Measurements from ENCODE around the gene LILRB5.
"Not testable (repeated sequence)": the region's sequence is repeated elsewhere in the genome, so short reads cannot be mapped to it uniquely, and the experiment has no call there.

The LILRB5 gene

DNA sequence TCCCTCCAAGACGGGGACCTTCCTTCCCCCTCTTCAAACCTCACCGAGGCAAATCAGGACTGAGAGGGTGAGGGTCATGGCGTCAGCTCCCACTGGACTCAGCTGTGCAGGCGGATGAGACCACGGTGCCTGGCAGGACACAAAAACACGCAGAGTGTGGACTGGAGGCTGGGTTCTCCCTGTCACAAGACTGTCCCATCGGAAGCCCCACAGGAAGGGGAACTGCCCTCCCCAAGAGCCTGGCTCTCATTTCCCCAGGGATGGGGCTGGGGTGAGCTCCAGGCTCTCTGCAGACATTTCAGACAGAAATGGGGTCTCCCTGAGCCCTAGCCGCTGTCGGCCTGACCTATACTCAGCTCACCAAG, at the start of gene LILRB5:
Gene LILRB5, minus strand, starts transcription at position 158 of the 365 bp plus-strand sequence. Its CDS starts 80 bp downstream, at position 78.
- no peaks in the 10 kb centered on the region for H3K79me2 ChIP-seq (ENCODE audit: control insufficient read depth, insufficient read depth, low read length, unreplicated experiment)
- no peak within 1 kb of the TSS for H3K27ac ChIP-seq (ENCODE audit: low read depth, low read length)
- no peak within 1 kb of the TSS for H2AFZ ChIP-seq (ENCODE audit: low read length, unreplicated experiment)
- no peaks in the 10 kb centered on the region for H3K4me1 ChIP-seq (ENCODE audit: control insufficient read depth, insufficient read depth, low read length, unreplicated experiment)
- peaks cover 38% of the 10 kb centered on the region for H3K27me3 ChIP-seq (ENCODE audit: insufficient read depth, low read length)
- H3K4me3 ChIP-seq (ENCODE audit: low read depth, low read length): no peak within 1 kb of the TSS
- H3K36me3 ChIP-seq (ENCODE audit: insufficient read depth, low read length): no peaks in the 10 kb centered on the region

DNA sequence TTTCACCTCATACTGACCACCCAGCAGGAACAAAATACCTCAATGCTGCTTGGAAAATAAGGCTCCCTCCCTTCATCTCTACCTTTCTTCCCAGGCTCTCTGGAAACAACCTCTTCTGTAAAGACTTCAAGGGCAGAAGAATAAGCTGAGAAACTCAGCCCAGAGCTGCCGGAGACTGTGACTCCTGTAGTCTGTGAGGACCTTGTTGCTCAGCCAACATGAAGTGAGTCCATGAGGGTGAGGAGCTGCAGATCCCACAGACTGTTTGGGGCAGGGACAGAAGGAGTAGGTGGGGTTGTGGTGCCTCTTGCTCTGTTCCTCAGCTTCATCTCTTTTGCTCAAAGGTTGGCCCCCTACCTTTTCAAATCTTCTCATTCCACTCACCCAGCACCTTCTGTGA, 48.1 kb upstream of the LILRB5 start:
- Histone ChIP-seq H3K4me1 (ENCODE audit: control insufficient read depth, insufficient read depth, low read length, unreplicated experiment) (no peaks in the 10 kb centered on the region), H3K36me3 (ENCODE audit: insufficient read depth, low read length) (no peaks in the 10 kb centered on the region), H2AFZ (ENCODE audit: low read length, unreplicated experiment) (no peak overlapping the region)

DNA sequence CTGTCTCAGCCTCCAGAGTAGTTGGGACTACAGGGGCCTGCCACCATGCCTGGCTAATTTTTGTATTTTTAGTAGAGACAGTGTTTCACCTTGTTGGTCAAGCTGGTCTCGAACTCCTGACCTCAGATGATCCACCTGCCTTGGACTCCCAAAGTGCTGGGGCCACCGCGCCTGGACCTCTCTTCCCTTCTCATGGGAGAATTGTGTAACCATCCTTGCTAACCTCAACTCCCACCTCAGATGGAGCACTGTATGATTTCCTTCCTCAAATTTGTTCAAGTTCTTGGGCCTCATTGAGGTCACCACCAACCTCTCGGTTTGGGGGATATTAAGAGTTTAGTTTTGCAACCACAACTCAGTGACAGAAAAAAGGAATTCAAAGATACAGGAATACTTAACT, 45.2 kb upstream of the LILRB5 start:
- Histone ChIP-seq H3K79me2 (ENCODE audit: control insufficient read depth, insufficient read depth, low read length, unreplicated experiment) (no peaks in the 10 kb centered on the region), H2AFZ (ENCODE audit: low read length, unreplicated experiment) (no peak overlapping the region), H3K4me1 (ENCODE audit: control insufficient read depth, insufficient read depth, low read length, unreplicated experiment) (no peaks in the 10 kb centered on the region), H3K27ac (ENCODE audit: low read depth, low read length) (no peak overlapping the region), H3K4me3 (ENCODE audit: low read depth, low read length) (no peak overlapping the region), H3K36me3 (ENCODE audit: insufficient read depth, low read length) (no peaks in the 10 kb centered on the region), H3K27me3 (ENCODE audit: insufficient read depth, low read length) (peaks cover 23% of the 10 kb centered on the region)

More for the DNA sequence above, 48.1 kb upstream of the LILRB5 start:
- no peaks in the 10 kb centered on the region for H3K79me2 ChIP-seq (ENCODE audit: control insufficient read depth, insufficient read depth, low read length, unreplicated experiment)
- H3K27ac ChIP-seq (ENCODE audit: low read depth, low read length): no peak overlapping the region
- no peak overlapping the region for H3K4me3 ChIP-seq (ENCODE audit: low read depth, low read length)
- H3K27me3 ChIP-seq (ENCODE audit: insufficient read depth, low read length): peaks cover 9% of the 10 kb centered on the region

DNA sequence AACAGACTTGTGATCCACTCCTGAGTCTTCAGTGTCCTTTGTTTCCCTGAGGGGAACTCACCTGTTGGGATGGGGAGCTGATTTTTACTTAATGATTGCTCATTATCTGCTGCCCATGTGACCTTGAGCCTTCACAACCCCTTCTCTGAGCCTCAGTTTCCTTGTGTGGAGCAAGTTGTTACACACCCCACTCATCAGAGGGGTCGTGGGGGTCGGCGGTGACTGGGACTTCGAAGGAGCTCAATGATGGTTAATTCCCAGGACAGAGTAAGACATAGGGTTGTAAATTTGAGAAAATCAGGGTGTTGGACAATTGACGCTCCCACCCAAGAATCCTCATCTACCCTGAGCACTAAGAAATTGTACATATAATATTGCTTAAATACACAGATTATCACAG, 42.4 kb upstream of the LILRB5 start:
- no peak overlapping the region for H3K4me3 ChIP-seq (ENCODE audit: low read depth, low read length)
- H3K27me3 ChIP-seq (ENCODE audit: insufficient read depth, low read length): peaks cover 23% of the 10 kb centered on the region
- H3K79me2 ChIP-seq (ENCODE audit: control insufficient read depth, insufficient read depth, low read length, unreplicated experiment): no peaks in the 10 kb centered on the region
- H3K36me3 ChIP-seq (ENCODE audit: insufficient read depth, low read length): no peaks in the 10 kb centered on the region
- no peak overlapping the region for H3K27ac ChIP-seq (ENCODE audit: low read depth, low read length)
- no peak overlapping the region for H2AFZ ChIP-seq (ENCODE audit: low read length, unreplicated experiment)
- no peaks in the 10 kb centered on the region for H3K4me1 ChIP-seq (ENCODE audit: control insufficient read depth, insufficient read depth, low read length, unreplicated experiment)

DNA sequence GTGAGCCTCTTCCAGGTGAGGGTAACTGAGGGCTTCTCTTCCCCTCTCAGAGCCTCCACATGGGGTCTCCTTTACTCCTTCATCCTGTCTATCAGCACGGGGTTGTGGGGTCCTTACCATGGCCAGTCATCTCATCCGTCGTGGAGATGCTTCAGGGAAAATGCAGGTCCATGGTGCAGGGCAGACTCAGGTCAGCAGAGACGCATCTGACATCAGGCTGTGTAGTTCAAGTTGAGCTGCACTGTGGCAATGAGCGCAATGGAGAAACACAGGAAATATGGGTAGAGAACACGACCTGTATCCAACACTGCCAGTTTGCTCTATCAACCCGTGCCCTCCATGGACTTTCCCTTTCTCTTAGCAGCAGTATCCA, 42.0 kb upstream of the LILRB5 start:
- Histone ChIP-seq H3K4me1 (ENCODE audit: control insufficient read depth, insufficient read depth, low read length, unreplicated experiment) (no peaks in the 10 kb centered on the region), H3K79me2 (ENCODE audit: control insufficient read depth, insufficient read depth, low read length, unreplicated experiment) (no peaks in the 10 kb centered on the region), H3K27ac (ENCODE audit: low read depth, low read length) (no peak overlapping the region), H3K4me3 (ENCODE audit: low read depth, low read length) (no peak overlapping the region), H3K27me3 (ENCODE audit: insufficient read depth, low read length) (peaks cover 23% of the 10 kb centered on the region), H2AFZ (ENCODE audit: low read length, unreplicated experiment) (no peak overlapping the region), H3K36me3 (ENCODE audit: insufficient read depth, low read length) (no peaks in the 10 kb centered on the region)

DNA sequence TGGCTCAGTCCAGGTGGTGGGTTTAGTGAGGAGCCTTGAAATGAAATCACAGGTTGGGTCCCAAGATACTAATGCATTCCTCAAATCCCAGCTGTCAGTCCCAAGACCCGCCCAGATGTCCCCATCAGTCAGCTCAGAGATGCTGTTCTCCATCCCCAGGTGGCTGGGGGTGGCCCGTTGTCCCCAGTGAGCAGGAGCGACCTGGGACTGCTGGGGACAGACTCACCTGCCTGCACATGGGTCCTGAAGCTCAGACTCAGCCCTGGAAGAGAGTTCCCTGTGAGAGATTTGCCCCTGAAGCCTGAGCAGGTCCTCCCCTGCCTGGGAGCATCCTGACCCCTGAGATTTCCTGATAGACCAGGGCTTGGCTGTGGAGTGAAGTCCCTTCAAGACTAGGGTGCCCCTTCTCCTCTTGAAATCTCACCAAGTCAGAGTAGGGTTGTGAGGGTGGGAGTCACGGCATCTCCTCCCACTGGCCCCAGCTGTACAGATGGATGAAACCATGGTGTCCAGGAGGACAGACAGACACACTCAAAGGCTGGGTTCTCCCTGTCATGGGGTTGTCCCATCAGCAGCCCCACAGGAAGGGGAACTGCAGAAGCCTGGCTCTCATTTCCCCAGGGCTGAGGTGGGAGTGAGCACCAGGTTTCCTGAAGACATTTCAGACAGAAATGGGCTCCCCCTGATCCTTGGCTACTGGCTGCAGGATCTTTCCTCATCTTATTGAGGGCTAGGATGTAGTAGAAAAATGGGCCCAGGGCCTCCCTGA, 41.5 kb upstream of the LILRB5 start:
- H3K4me3 ChIP-seq (ENCODE audit: low read depth, low read length): no peak overlapping the region
- no peaks in the 10 kb centered on the region for H3K36me3 ChIP-seq (ENCODE audit: insufficient read depth, low read length)
- no peaks in the 10 kb centered on the region for H3K79me2 ChIP-seq (ENCODE audit: control insufficient read depth, insufficient read depth, low read length, unreplicated experiment)
- H3K27me3 ChIP-seq (ENCODE audit: insufficient read depth, low read length): peaks cover 27% of the 10 kb centered on the region
- no peaks in the 10 kb centered on the region for H3K4me1 ChIP-seq (ENCODE audit: control insufficient read depth, insufficient read depth, low read length, unreplicated experiment)
- no peak overlapping the region for H2AFZ ChIP-seq (ENCODE audit: low read length, unreplicated experiment)
- H3K27ac ChIP-seq (ENCODE audit: low read depth, low read length): no peak overlapping the region

DNA sequence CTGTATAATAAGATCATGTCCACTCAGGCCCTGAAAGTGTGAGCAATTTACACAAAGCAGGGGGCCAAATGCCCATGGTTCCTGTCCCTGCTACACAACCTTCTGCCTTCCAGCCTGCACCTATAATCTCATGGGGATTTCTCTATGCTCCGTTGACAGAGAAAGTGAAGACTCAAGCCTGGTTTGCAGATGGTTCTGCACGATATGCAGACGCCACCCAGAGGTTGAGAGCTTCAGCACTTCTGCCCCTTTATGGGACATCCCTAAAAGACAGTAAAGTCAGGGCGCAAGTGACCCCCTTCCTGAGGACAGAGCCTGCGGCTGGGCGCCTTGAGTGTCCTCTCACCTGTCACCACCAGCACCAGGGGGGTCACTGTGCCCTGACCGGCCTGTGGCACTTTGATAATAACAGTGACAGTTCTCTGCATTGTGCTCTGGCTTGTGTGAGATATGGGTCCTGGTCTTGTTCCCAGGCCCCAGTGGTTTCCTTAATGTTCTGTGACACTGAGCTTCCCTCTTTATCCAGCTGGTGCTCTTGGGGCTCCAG, 40.8 kb upstream of the LILRB5 start:
- no peaks in the 10 kb centered on the region for H3K79me2 ChIP-seq (ENCODE audit: control insufficient read depth, insufficient read depth, low read length, unreplicated experiment)
- peaks cover 33% of the 10 kb centered on the region for H3K27me3 ChIP-seq (ENCODE audit: insufficient read depth, low read length)
- H3K36me3 ChIP-seq (ENCODE audit: insufficient read depth, low read length): no peaks in the 10 kb centered on the region
- H3K4me3 ChIP-seq (ENCODE audit: low read depth, low read length): no peak overlapping the region
- H3K4me1 ChIP-seq (ENCODE audit: control insufficient read depth, insufficient read depth, low read length, unreplicated experiment): no peaks in the 10 kb centered on the region
- no peak overlapping the region for H2AFZ ChIP-seq (ENCODE audit: low read length, unreplicated experiment)
- H3K27ac ChIP-seq (ENCODE audit: low read depth, low read length): no peak overlapping the region

DNA sequence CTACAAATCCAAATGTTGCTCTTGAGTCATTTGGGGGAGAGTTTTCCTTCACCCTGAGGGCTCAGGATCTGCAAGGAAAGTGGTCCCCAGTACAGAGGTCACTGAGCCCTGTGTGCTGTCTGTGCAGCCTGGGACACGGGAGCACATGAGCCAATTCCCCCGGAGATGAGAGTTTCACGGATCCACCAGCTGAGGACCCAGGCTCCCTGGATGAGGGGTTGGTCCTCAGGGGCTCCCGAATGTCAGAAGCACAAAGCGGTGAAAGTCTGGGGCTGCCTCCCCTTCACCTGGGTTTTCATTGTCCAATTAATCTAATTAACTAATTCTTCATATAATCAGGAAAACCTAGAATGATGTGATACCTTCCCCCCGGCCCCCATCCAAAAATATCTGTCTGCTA, 37.5 kb upstream of the LILRB5 start:
- H3K79me2 ChIP-seq (ENCODE audit: control insufficient read depth, insufficient read depth, low read length, unreplicated experiment): no peaks in the 10 kb centered on the region

DNA sequence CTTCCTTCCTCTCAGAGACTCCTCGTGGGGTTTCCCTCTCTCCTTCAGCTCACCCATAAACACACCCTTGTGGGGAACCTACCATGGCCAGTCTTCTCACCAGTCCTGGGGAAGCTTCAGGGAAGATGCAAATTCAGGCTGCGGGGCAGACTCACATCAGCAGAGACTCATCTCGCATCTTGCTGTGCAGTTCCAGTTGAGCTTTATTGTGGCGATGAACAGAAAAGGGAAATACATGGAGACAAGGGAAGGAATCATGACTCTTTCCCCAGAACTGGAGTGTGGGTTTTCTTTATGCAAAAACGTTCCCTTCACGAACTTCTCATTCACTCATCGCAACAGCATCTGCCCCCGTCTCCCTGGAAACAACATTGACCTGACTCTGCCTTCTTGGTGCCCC, 32.1 kb upstream of the LILRB5 start:
- not testable (repeated sequence) for H3K36me3 ChIP-seq (ENCODE audit: insufficient read depth, low read length); H3K27ac ChIP-seq (ENCODE audit: low read depth, low read length); H3K4me1 ChIP-seq (ENCODE audit: control insufficient read depth, insufficient read depth, low read length, unreplicated experiment); H3K79me2 ChIP-seq (ENCODE audit: control insufficient read depth, insufficient read depth, low read length, unreplicated experiment); H2AFZ ChIP-seq (ENCODE audit: low read length, unreplicated experiment); H3K4me3 ChIP-seq (ENCODE audit: low read depth, low read length)
- peaks cover 23% of the 10 kb centered on the region for H3K27me3 ChIP-seq (ENCODE audit: insufficient read depth, low read length)

More for the DNA sequence above, 37.5 kb upstream of the LILRB5 start:
- H3K36me3 ChIP-seq (ENCODE audit: insufficient read depth, low read length): no peaks in the 10 kb centered on the region
- H3K27ac ChIP-seq (ENCODE audit: low read depth, low read length): no peak overlapping the region
- peaks cover 38% of the 10 kb centered on the region for H3K27me3 ChIP-seq (ENCODE audit: insufficient read depth, low read length)
- no peaks in the 10 kb centered on the region for H3K4me1 ChIP-seq (ENCODE audit: control insufficient read depth, insufficient read depth, low read length, unreplicated experiment)
- no peak overlapping the region for H3K4me3 ChIP-seq (ENCODE audit: low read depth, low read length)
- no peak overlapping the region for H2AFZ ChIP-seq (ENCODE audit: low read length, unreplicated experiment)

DNA sequence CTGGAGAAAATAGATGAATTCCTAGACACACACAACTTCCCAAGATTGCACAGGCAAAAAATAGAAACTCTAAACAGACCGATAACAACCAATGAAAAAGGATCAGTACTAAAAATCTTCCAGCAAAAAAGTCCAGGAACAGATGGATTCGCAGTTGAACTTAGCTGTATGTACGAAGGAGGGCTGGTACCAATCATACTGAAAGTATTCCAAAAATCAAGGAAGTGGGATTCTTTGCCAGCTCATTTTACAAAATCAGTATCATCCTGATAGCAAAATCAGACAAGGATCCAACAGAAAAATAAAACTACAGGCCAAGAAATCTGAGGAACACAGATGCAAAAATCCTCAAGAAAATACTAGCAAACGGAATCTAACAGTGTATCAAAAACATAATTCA, 30.4 kb upstream of the LILRB5 start:
- Histone ChIP-seq H3K4me1 (ENCODE audit: control insufficient read depth, insufficient read depth, low read length, unreplicated experiment) (peaks cover 3% of the 10 kb centered on the region), H3K36me3 (ENCODE audit: insufficient read depth, low read length) (no peaks in the 10 kb centered on the region), H2AFZ (ENCODE audit: low read length, unreplicated experiment) (no peak overlapping the region), H3K79me2 (ENCODE audit: control insufficient read depth, insufficient read depth, low read length, unreplicated experiment) (no peaks in the 10 kb centered on the region), H3K27ac (ENCODE audit: low read depth, low read length) (0 out of 2 replicates have a peak overlapping the region, but pooled peaks have one; percentile 29), H3K27me3 (ENCODE audit: insufficient read depth, low read length) (peaks cover 21% of the 10 kb centered on the region), H3K4me3 (ENCODE audit: low read depth, low read length) (no peak overlapping the region)

DNA sequence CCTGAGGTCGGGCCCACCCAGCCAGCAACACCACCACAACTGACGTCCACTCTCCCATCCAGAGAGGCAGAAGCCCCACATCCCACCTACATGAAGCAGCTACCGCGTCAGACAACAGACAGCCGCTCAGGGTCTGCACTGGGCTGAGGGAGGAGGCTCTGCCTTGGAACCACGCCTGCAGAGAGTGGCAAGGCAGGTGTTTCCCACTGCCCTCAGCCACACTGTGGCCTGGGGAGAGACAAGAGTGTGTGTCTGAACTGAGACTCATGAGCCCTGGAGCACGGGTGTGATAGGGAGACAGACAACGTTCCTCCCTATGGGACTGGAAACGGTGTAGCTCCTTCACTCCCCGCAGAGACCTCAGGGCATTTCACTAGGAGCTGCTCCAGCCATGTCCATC, 29.2 kb upstream of the LILRB5 start:
- H2AFZ ChIP-seq (ENCODE audit: low read length, unreplicated experiment); H3K36me3 ChIP-seq (ENCODE audit: insufficient read depth, low read length); H3K27ac ChIP-seq (ENCODE audit: low read depth, low read length); H3K4me3 ChIP-seq (ENCODE audit: low read depth, low read length); H3K79me2 ChIP-seq (ENCODE audit: control insufficient read depth, insufficient read depth, low read length, unreplicated experiment); H3K4me1 ChIP-seq (ENCODE audit: control insufficient read depth, insufficient read depth, low read length, unreplicated experiment): not testable (repeated sequence)
- H3K27me3 ChIP-seq (ENCODE audit: insufficient read depth, low read length): peaks cover 17% of the 10 kb centered on the region

All from ACC112 (cell line).